AG09319 (cell line): Measurements from ENCODE around the gene YEATS2.
"Not testable (repeated sequence)": the region's sequence is repeated elsewhere in the genome, so short reads cannot be mapped to it uniquely, and the experiment has no call there.

ENCODE experiments used
- DNase-seq: peaks from one replicate; pipeline ENCODE4 v3.0.0-alpha.2; 2010; ENCODE audit warnings: low read depth; ENCODE audit errors: extremely low read depth
- TF ChIP-seq, protein P1 (sequence below): IDR thresholded peaks from 2 replicates; pipeline ENCODE4 v1.5.1; 2011; ENCODE audit warnings: low read depth, mild to moderate bottlenecking, inconsistent platforms, low read length, moderate library complexity

Gene YEATS2

DNA sequence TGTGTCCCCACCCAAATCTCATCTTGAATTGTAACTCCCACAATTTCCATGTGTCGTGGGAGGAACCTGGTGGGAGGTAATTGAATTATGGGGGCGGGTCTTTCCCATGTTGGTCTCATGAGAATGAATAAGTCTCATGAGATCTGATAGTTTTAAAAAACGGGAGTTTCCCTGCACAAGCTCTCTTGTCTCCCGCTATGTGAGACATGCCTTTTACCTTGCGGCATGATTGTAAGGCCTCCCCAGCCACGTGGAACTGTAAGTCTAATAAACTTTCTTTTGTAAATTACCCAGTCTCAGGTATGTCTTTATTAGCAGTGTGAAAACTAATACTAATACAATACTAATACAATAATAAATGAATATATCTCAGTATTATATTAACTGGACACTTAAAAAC is 9.9 kb upstream of the YEATS2 start:
- TF ChIP-seq, protein P1, sequence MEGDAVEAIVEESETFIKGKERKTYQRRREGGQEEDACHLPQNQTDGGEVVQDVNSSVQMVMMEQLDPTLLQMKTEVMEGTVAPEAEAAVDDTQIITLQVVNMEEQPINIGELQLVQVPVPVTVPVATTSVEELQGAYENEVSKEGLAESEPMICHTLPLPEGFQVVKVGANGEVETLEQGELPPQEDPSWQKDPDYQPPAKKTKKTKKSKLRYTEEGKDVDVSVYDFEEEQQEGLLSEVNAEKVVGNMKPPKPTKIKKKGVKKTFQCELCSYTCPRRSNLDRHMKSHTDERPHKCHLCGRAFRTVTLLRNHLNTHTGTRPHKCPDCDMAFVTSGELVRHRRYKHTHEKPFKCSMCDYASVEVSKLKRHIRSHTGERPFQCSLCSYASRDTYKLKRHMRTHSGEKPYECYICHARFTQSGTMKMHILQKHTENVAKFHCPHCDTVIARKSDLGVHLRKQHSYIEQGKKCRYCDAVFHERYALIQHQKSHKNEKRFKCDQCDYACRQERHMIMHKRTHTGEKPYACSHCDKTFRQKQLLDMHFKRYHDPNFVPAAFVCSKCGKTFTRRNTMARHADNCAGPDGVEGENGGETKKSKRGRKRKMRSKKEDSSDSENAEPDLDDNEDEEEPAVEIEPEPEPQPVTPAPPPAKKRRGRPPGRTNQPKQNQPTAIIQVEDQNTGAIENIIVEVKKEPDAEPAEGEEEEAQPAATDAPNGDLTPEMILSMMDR: no peak
- DNase-seq: no peak

DNA sequence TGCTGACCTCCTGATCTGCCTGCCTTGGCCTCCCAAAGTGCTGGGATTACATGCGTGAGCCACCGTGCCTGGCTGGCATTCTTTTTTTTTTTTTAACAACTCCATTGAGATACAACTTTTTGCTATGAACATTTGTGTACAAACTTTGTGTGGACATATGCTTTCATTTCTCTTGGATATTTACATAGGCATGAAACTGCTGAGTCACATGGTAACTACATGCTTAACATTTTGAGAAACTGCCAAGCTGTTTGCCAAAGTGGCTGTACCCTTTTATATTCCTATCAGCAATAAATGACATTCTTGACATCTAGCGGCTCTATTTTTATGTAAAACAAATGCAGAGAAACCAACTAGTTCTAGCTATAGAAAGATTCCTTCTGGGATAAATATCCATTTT is 8.7 kb upstream of the YEATS2 start:
- TF ChIP-seq, protein P1: no peak
- no peak for DNase-seq

GRCh38 chr3:183689621-183690020 is 8.0 kb upstream of the YEATS2 start:
- DNase-seq: not testable (repeated sequence)

GRCh38 chr3:183690402-183690995 is 7.1 kb upstream of the YEATS2 start:
- TF ChIP-seq, protein P1: no peak
- no peak for DNase-seq

- TF ChIP-seq, protein P1: no peak
- no peak for DNase-seq
Measured at GRCh38 chr3:183692436-183692835, 5.2 kb upstream of the YEATS2 start.

DNA sequence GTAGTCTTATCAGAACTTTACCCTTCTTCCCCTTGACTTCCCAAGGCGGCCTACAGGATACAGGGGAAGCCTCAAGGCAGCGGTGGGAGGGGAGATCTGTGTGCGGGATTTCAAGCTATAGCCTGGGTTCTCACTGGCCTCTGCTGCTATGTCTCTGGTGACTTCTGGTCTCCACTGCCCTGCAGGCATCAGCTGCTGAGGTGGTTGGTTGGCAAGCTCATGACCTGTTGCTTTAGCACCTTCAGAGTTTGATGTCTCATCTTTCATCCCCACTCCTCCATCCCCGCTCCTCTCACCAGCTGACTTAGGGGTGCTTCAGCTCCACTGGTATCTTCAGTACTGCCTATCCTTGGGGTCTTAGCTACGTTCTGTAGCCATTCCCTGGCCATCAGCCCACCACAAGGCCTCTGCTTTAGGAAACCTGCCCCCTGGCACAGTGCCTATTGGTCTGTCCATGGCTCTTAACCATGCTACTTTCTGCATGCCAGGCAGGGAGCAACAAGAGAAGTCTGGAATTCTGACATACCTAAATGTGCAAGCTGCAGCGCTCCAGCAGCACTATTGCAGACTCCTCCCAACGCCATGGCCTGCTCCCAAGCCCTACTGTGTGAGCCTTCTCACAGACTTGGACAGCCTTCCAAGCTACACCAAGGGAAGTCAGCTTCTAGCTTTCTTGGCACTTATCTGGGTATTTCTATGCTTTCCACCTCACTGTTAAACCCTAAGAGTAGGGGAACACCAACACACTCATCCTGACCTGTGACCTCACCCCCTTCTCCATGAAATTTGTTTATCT is 1.8 kb upstream of the YEATS2 start:
- TF ChIP-seq, protein P1: no peak

GRCh38 chr3:183697123-183697609 is 431 bp upstream of the YEATS2 start:
- TF ChIP-seq, protein P1: no peak
- no peak for DNase-seq

More for the DNA sequence above, 1.8 kb upstream of the YEATS2 start:
- no peak for DNase-seq
